AG20443 (cell line): Measurements from ENCODE around the gene MTM1.

Experiments used
- DNase-seq: peaks from one replicate; pipeline ENCODE4 v3.0.0; 2012; ENCODE audit warnings: low spot score, mixed read lengths

The MTM1 gene

GRCh38 chrX:150568320-150569154 lies at the start of gene MTM1:
Gene MTM1 (plus strand): TSS chrX:150568621. CDS start chrX:150592615, 23,994 bp downstream.
- peak; percentile 97 for DNase-seq

GRCh38 chrX:150522494-150522893 lies 45.9 kb upstream of the MTM1 start:
- DNase-seq: no peak

- DNase-seq: no peak
Measured at GRCh38 chrX:150525061-150525919, 43.1 kb upstream of the MTM1 start.

GRCh38 chrX:150526692-150527091 lies 41.7 kb upstream of the MTM1 start:
- no peak for DNase-seq

GRCh38 chrX:150527108-150527507 lies 41.3 kb upstream of the MTM1 start:
- DNase-seq: no peak

GRCh38 chrX:150529587-150529986 lies 38.8 kb upstream of the MTM1 start:
- DNase-seq: no peak

GRCh38 chrX:150530821-150531220 lies 37.6 kb upstream of the MTM1 start:
- DNase-seq: no peak

- DNase-seq: no peak
Measured at GRCh38 chrX:150531467-150531866, 37.0 kb upstream of the MTM1 start.

GRCh38 chrX:150533863-150534262 lies 34.6 kb upstream of the MTM1 start:
- DNase-seq: no peak

- DNase-seq: no peak
Measured at GRCh38 chrX:150536455-150537116, 31.8 kb upstream of the MTM1 start.

- DNase-seq: no peak
Measured at GRCh38 chrX:150537851-150538250, 30.6 kb upstream of the MTM1 start.

- no peak for DNase-seq
Measured at GRCh38 chrX:150540965-150541364, 27.5 kb upstream of the MTM1 start.

- no peak for DNase-seq
Measured at GRCh38 chrX:150542846-150543229, 25.6 kb upstream of the MTM1 start.

GRCh38 chrX:150543230-150544155 lies 24.9 kb upstream of the MTM1 start:
- DNase-seq: no peak

- DNase-seq: no peak
Measured at GRCh38 chrX:150544222-150544787, 24.1 kb upstream of the MTM1 start.

- no peak for DNase-seq
Measured at GRCh38 chrX:150544835-150545770, 23.3 kb upstream of the MTM1 start.

- no peak for DNase-seq
Measured at GRCh38 chrX:150546711-150547153, 21.7 kb upstream of the MTM1 start.

- peak; percentile 83 for DNase-seq
Measured at GRCh38 chrX:150547375-150548115, 20.9 kb upstream of the MTM1 start.

GRCh38 chrX:150548251-150548650 lies 20.2 kb upstream of the MTM1 start:
- no peak for DNase-seq
